IMR-90 (cell line): ENCODE measurements around the gene ALB. TPM values are rescaled to one million over a fixed set of nuclear protein-coding genes. Genes with fewer than 3 reads are reported as not detected.
A peak's percentile ranks its signal among the peaks of the same experiment; 100 is the strongest.

Source experiments
- ATAC-seq: fragments of 200-7000 bp; cut with Tn5 transposase; 2 replicates; pipeline ENCODE4 v1.9.1; 2020; ENCODE audit warnings: low read depth, mild to moderate bottlenecking, moderate library complexity
- Bru-seq: library from RNA; stranded (reverse); fragments of 400-500 nt; gene quantifications from one replicate; lab custom pipeline; 2021; lab: Mats Ljungman, UMichigan
- BruChase-seq, 2 experiments: library from RNA; stranded (reverse); fragments of 400-500 nt; gene quantifications; one replicate each; lab custom pipeline; 2021; lab: Mats Ljungman, UMichigan
- BruUV-seq: library from RNA; stranded (reverse); fragments of 400-500 nt; replicated peaks from 2 replicates; lab custom pipeline; 2021; lab: Mats Ljungman, UMichigan
- CTCF ChIA-PET: fragments of 300-600 bp; formaldehyde crosslinking; extraction: SDS; loops from one replicate; lab custom pipeline; 2021; ENCODE audit warnings: antibody characterized with exemption; lab: Yijun Ruan, JAX
- POLR2A ChIA-PET: fragments of 300-600 bp; sonication (Branson Sonifier 250); formaldehyde crosslinking; loops from one replicate; lab custom pipeline; 2022; ENCODE audit warnings: antibody characterized with exemption; ENCODE audit not compliant: unreplicated experiment; lab: Charles Lee
- DNase-seq: peaks from one replicate; pipeline ENCODE4 v3.0.0; 2013
- H2AFZ ChIP-seq: replicated peaks from 2 replicates; pipeline ENCODE3; 2013; ENCODE audit warnings: low read length, mild to moderate bottlenecking; ENCODE audit not compliant: poor library complexity
- H2AK5ac ChIP-seq: 2 replicates; pipeline ENCODE4 v1.6.1; 2013; ENCODE audit warnings: low read depth, low read length, inconsistent platforms
- H2AK9ac ChIP-seq: replicated peaks from 2 replicates; pipeline ENCODE3; 2013; ENCODE audit warnings: mild to moderate bottlenecking, low read depth, low read length, moderate library complexity; ENCODE audit not compliant: poor library complexity
- H2BK120ac ChIP-seq: 2 replicates; pipeline ENCODE4 v1.6.1; 2013; ENCODE audit warnings: low read depth, low read length, inconsistent platforms
- H2BK15ac ChIP-seq: 3 replicates; pipeline ENCODE4 v1.6.1; 2013; ENCODE audit warnings: low read depth, low read length, inconsistent platforms
- H2BK20ac ChIP-seq: 2 replicates; pipeline ENCODE4 v1.6.1; 2013; ENCODE audit warnings: low read depth, mild to moderate bottlenecking, inconsistent platforms, low read length, moderate library complexity
- H2BK5ac ChIP-seq: 2 replicates; pipeline ENCODE4 v1.6.1; 2013; ENCODE audit warnings: mild to moderate bottlenecking, low read depth, low read length, inconsistent platforms; ENCODE audit not compliant: poor library complexity, severe bottlenecking
- H3K14ac ChIP-seq: replicated peaks from 2 replicates; pipeline ENCODE4 v1.6.1; 2013; ENCODE audit warnings: low read depth, low read length, inconsistent platforms
- H3K18ac ChIP-seq: 2 replicates; pipeline ENCODE4 v1.6.1; 2013; ENCODE audit warnings: low read depth, low read length, control low read depth
- H3K23ac ChIP-seq: 2 replicates; pipeline ENCODE4 v1.6.1; 2013; ENCODE audit warnings: low read depth, low read length, inconsistent platforms
- H3K27ac ChIP-seq: 2 replicates; pipeline ENCODE4 v1.5.1; 2013; ENCODE audit warnings: mild to moderate bottlenecking, control low read depth, low read length; ENCODE audit not compliant: insufficient read depth
- H3K27me3 ChIP-seq: 2 replicates; pipeline ENCODE4 v1.6.1; 2013; ENCODE audit warnings: low read length; ENCODE audit not compliant: control insufficient read depth, insufficient read depth
- H3K36me3 ChIP-seq: 2 replicates; pipeline ENCODE4 v1.6.1; 2013; ENCODE audit warnings: low read length, mixed read lengths; ENCODE audit not compliant: control insufficient read depth, insufficient read depth
- H3K4ac ChIP-seq: 2 replicates; pipeline ENCODE4 v1.6.1; 2013; ENCODE audit warnings: low read depth, low read length, inconsistent platforms
- H3K4me1 ChIP-seq: 2 replicates; pipeline ENCODE4 v1.6.1; 2013; ENCODE audit warnings: low read length, mixed read lengths; ENCODE audit not compliant: control insufficient read depth, insufficient read depth
- H3K4me2 ChIP-seq: 2 replicates; pipeline ENCODE4 v1.6.1; 2013; ENCODE audit warnings: low read depth, mild to moderate bottlenecking, control low read depth, low read length, moderate library complexity
- H3K4me3 ChIP-seq: 2 replicates; pipeline ENCODE4 v1.5.1; 2013; ENCODE audit warnings: low read depth, mild to moderate bottlenecking, control low read depth, low read length, moderate library complexity; ENCODE audit not compliant: insufficient read depth
- H3K56ac ChIP-seq: 2 replicates; pipeline ENCODE4 v1.6.1; 2013; ENCODE audit warnings: low read length, inconsistent platforms; ENCODE audit not compliant: insufficient read depth; ENCODE audit errors: extremely low read depth
- H3K79me1 ChIP-seq, 2 experiments: 2 replicates each; pipeline ENCODE4 v1.6.1; 2013; ENCODE audit warnings: low read length in 2 of 2, inconsistent platforms in 1 of 2, low read depth in 1 of 2
- H3K9ac ChIP-seq: 2 replicates; pipeline ENCODE4 v1.6.1; 2013; ENCODE audit warnings: low read depth, low read length, control low read depth
- H3K9me1 ChIP-seq: 2 replicates; pipeline ENCODE4 v1.6.1; 2013; ENCODE audit warnings: low read length, inconsistent platforms; ENCODE audit not compliant: insufficient read depth
- H3K9me3 ChIP-seq: 2 replicates; pipeline ENCODE4 v1.6.1; 2013; ENCODE audit warnings: low read length; ENCODE audit not compliant: control insufficient read depth, insufficient read depth
- H4K20me1 ChIP-seq: 2 replicates; pipeline ENCODE4 v1.6.1; 2013; ENCODE audit warnings: low read length, inconsistent platforms; ENCODE audit not compliant: insufficient read depth
- H4K5ac ChIP-seq: 2 replicates; pipeline ENCODE4 v1.6.1; 2013; ENCODE audit warnings: mild to moderate bottlenecking, low read depth, low read length, control low read depth
- H4K8ac ChIP-seq, 2 experiments: 2 replicates each; pipeline ENCODE4 v1.6.1; 2013; ENCODE audit warnings: low read depth in 2 of 2, low read length in 2 of 2, control low read depth in 1 of 2, inconsistent platforms in 1 of 2
- H4K91ac ChIP-seq: 2 replicates; pipeline ENCODE4 v1.6.1; 2013; ENCODE audit warnings: low read depth, low read length, inconsistent platforms; ENCODE audit not compliant: insufficient read depth
- BHLHE40 ChIP-seq: fragments of 150-350 bp; IDR thresholded peaks from 2 replicates; pipeline ENCODE4 v1.6.1; 2016; ENCODE audit warnings: mild to moderate bottlenecking, low read depth, low read length
- CEBPB ChIP-seq: IDR thresholded peaks from 2 replicates; pipeline ENCODE4 v1.6.1; 2012; ENCODE audit warnings: low read depth, low read length, improper control_type of control experiment
- CHD1 ChIP-seq: IDR thresholded peaks from 2 replicates; pipeline ENCODE4 v1.6.1; 2012; ENCODE audit warnings: low read depth, low read length, improper control_type of control experiment
- CTCF ChIP-seq: conservative IDR thresholded peaks from 2 replicates; pipeline ENCODE4 v1.5.1; 2012; ENCODE audit warnings: mild to moderate bottlenecking, low read depth, low read length, improper control_type of control experiment
- FOS ChIP-seq: fragments of 150-350 bp; IDR thresholded peaks from 2 replicates; pipeline ENCODE4 v1.6.1; 2016; ENCODE audit warnings: low read depth, low read length
- MAZ ChIP-seq: IDR thresholded peaks from 2 replicates; pipeline ENCODE4 v1.6.1; 2012; ENCODE audit warnings: low read depth, mild to moderate bottlenecking, low read length, improper control_type of control experiment, moderate library complexity, borderline replicate concordance
- POLR2A ChIP-seq: IDR thresholded peaks from 2 replicates; pipeline ENCODE4 v1.6.1; 2012; ENCODE audit warnings: mild to moderate bottlenecking, low read depth, low read length
- RAD21 ChIP-seq: IDR thresholded peaks from 2 replicates; pipeline ENCODE4 v1.6.1; 2012; ENCODE audit warnings: low read length, improper control_type of control experiment
- RCOR1 ChIP-seq: IDR thresholded peaks from 2 replicates; pipeline ENCODE4 v1.6.1; 2012; ENCODE audit warnings: mild to moderate bottlenecking, low read length, improper control_type of control experiment; ENCODE audit not compliant: insufficient replicate concordance
- RFX5 ChIP-seq: IDR thresholded peaks from 2 replicates; pipeline ENCODE4 v1.8.0; 2012; ENCODE audit warnings: low read depth, mild to moderate bottlenecking, low read length, moderate library complexity
- SMC3 ChIP-seq: fragments of 150-350 bp; IDR thresholded peaks from 2 replicates; pipeline ENCODE4 v1.6.1; 2016; ENCODE audit warnings: low read depth, mild to moderate bottlenecking, antibody characterized with exemption, low read length, moderate library complexity
- WGBS, 2 experiments: methylation state at CpG; one replicate each; pipeline versions ENCODE4 v1.1.5 to v1.1.7; 2013; ENCODE audit warnings: missing lambda C conversion rate in 2 of 2; ENCODE audit not compliant: insufficient read length in 1 of 2; ENCODE audit errors: extremely low coverage in 2 of 2; 5-methylcytosine and 5-hydroxymethylcytosine counted together
- dilution Hi-C: fragments of 300-500 bp; cut with HindIII; formaldehyde crosslinking; loops from one replicate; pipeline ENCODE4 v1.14.3; 2018; ENCODE audit warnings: low sequenced_read_pairs; ENCODE audit not compliant: unreplicated experiment
- in situ Hi-C: fragments of 300-500 bp; cut with MboI; formaldehyde crosslinking; loops from 3 replicates; pipeline ENCODE4 v1.14.3; 2019; ENCODE audit warnings: low sequenced_read_pairs, inconsistent platforms, mixed read lengths
- intact Hi-C: fragments of 100-400 bp; cut with micrococcal nuclease; formaldehyde crosslinking; loops from 2 replicates; pipeline ENCODE4 v1.10.0; 2022
- long read RNA-seq: library from polyadenylated mRNA; unstranded; transcript quantifications from one replicate; pipeline ENCODE4 v2.0.0, GENCODE V29; 2021; ENCODE audit not compliant: unreplicated experiment
- polyA plus RNA-seq, 3 experiments: library from polyadenylated mRNA; depleted of rRNA; stranded (reverse); fragments of >200 nt; gene quantifications; 2 replicates each; pipeline ENCODE4 v1.2.3, GENCODE V29; 2012; ENCODE audit warnings: low replicate concordance in 1 of 3
- total RNA-seq: library from RNA; depleted of rRNA; stranded (reverse); fragments of >200 nt; gene quantifications from 2 replicates; pipeline ENCODE4 v1.2.3, GENCODE V29; 2012; rRNA removed
- TF ChIP-seq, protein P1 (sequence below): fragments of 150-350 bp; IDR thresholded peaks from 2 replicates; pipeline ENCODE4 v1.6.1; 2016; ENCODE audit warnings: low read depth, mild to moderate bottlenecking, low read length, moderate library complexity, borderline replicate concordance

ALB gene
- total RNA-seq = not detected in 2 replicates
- not detected in 2 replicates for polyA plus RNA-seq (2012; rRNA removed)
- polyA plus RNA-seq (2012; cell fraction: cytosol; rRNA removed) = not detected in 2 replicates
- polyA plus RNA-seq (2012; cell fraction: nucleus; rRNA removed; ENCODE audit: low replicate concordance) = 0.25 TPM in 1 of 2 replicates, not detected in the other
- percentile 11 among the genes with signal in this experiment for Bru-seq, nascent RNA
- percentile 10 among the genes with signal in this experiment for BruChase-seq, experiment 1, labeled RNA remaining after a 6-hour chase
- percentile 5 among the genes with signal in this experiment for BruChase-seq, experiment 2, labeled RNA remaining after a 2-hour chase
- long read RNA-seq = 0 reads

GRCh38 chr4:73404042-73404441 lies at the start of gene ALB:
Gene ALB (plus strand): TSS chr4:73404287. CDS start chr4:73404328, 41 bp downstream.
- Histone ChIP-seq H3K9me1 (no peaks in the 10 kb centered on the region), H3K4ac (no peak within 1 kb of the TSS), H3K79me1 (no peaks in the 10 kb centered on the region), H3K14ac (no peak within 1 kb of the TSS), H2AK5ac (no peak within 1 kb of the TSS), H3K56ac (no peak within 1 kb of the TSS), H4K5ac (no peak within 1 kb of the TSS), H2BK120ac (no peak within 1 kb of the TSS), H2BK15ac (no peak within 1 kb of the TSS), H2AK9ac (no peak within 1 kb of the TSS), H3K4me2 (no peak within 1 kb of the TSS), H2BK5ac (no peak within 1 kb of the TSS), H3K4me3 (no peak within 1 kb of the TSS), H2BK20ac (no peak within 1 kb of the TSS), H3K23ac (no peak within 1 kb of the TSS), H3K9ac (no peak within 1 kb of the TSS), H4K8ac (no peak within 1 kb of the TSS), H4K91ac (no peak within 1 kb of the TSS), H3K18ac (no peak within 1 kb of the TSS), H3K36me3 (no peaks in the 10 kb centered on the region), H3K9me3 (no peaks in the 10 kb centered on the region), H3K27me3 (no peaks in the 10 kb centered on the region; the same call in 1 of the 2 replicates), H3K4me1 (no peaks in the 10 kb centered on the region), H3K27ac (no peak within 1 kb of the TSS), H4K20me1 (no peaks in the 10 kb centered on the region), H2AFZ (no peak within 1 kb of the TSS)
- ChIA-PET POLR2A (no interaction called here), CTCF (no interaction called here)
- DNase-seq (no peak), ATAC-seq (no peak)
- TF ChIP-seq FOS = no peak
- no peak for TF ChIP-seq RAD21
- no peak for TF ChIP-seq SMC3
- TF ChIP-seq BHLHE40 = no peak
- no peak for TF ChIP-seq RFX5
- TF ChIP-seq, protein P1, sequence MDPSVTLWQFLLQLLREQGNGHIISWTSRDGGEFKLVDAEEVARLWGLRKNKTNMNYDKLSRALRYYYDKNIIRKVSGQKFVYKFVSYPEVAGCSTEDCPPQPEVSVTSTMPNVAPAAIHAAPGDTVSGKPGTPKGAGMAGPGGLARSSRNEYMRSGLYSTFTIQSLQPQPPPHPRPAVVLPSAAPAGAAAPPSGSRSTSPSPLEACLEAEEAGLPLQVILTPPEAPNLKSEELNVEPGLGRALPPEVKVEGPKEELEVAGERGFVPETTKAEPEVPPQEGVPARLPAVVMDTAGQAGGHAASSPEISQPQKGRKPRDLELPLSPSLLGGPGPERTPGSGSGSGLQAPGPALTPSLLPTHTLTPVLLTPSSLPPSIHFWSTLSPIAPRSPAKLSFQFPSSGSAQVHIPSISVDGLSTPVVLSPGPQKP = no peak
- no peak for TF ChIP-seq CHD1
- no peak for TF ChIP-seq CTCF
- TF ChIP-seq CEBPB = no peak
- TF ChIP-seq POLR2A = no peak
- no peak for TF ChIP-seq MAZ
- TF ChIP-seq RCOR1 = no peak
- dilution Hi-C loops = no loop called here
- intact Hi-C loops = no loop called here
- in situ Hi-C loops = no loop called here
- no CpG with 5 or more reads among the region's 7 CpGs for WGBS, 2 experiments
- no TSS peak for BruUV-seq
